Skeletal muscle tissue (tissue), 4 donors: Measurements from ENCODE around the gene OASL. TPM values are rescaled to one million over a fixed set of nuclear protein-coding genes. Genes with fewer than 3 reads are reported as not detected.

ENCODE experiments used
- H3K27ac ChIP-seq: one replicate; pipeline ENCODE4 v1.7.0; 2013; ENCODE audit warnings: mild to moderate bottlenecking, low read depth, low read length, inconsistent platforms
- H3K27me3 ChIP-seq, 3 donors: one replicate each; pipeline ENCODE4 v1.7.0; 2013; ENCODE audit warnings: low read length in 3 of 3; ENCODE audit not compliant: control insufficient read depth in 3 of 3, insufficient read depth in 3 of 3
- H3K36me3 ChIP-seq, 3 donors: one replicate each; pipeline ENCODE4 v1.7.0; 2013; ENCODE audit warnings: low read length in 3 of 3; ENCODE audit not compliant: control insufficient read depth in 3 of 3, insufficient read depth in 3 of 3
- H3K4me1 ChIP-seq, 3 donors: one replicate each; pipeline ENCODE4 v1.7.0; 2013; ENCODE audit warnings: low read length in 3 of 3, mild to moderate bottlenecking in 3 of 3; ENCODE audit not compliant: control insufficient read depth in 3 of 3, insufficient read depth in 3 of 3
- H3K4me3 ChIP-seq, 3 donors: one replicate each; pipeline ENCODE4 v1.7.0; 2013; ENCODE audit warnings: low read length in 3 of 3
- H3K9ac ChIP-seq, 3 donors: one replicate each; pipeline ENCODE4 v1.7.0; 2013; ENCODE audit warnings: low read length in 3 of 3, mild to moderate bottlenecking in 3 of 3, moderate library complexity in 2 of 3, low read depth in 1 of 3
- H3K9me3 ChIP-seq, 3 donors: one replicate each; pipeline ENCODE4 v1.7.0; 2013; ENCODE audit warnings: low read length in 3 of 3; ENCODE audit not compliant: control insufficient read depth in 3 of 3
- total RNA-seq: library from RNA; depleted of rRNA; stranded (reverse); fragments of >200 nt; gene quantifications from one replicate; pipeline ENCODE4 v1.2.3, GENCODE V29; 2014
- donor health status: Osteomylitis.

Gene OASL
- total RNA-seq, 1 donor from 2014 or later = not detected

- Histone ChIP-seq H3K27ac (no peak overlapping the region), H3K4me3 (no peak overlapping the region), H3K9me3 (no peaks in the 10 kb centered on the region), H3K27me3 (peaks cover 7 to 15% (median 12%) of the 10 kb centered on the region in 3 donors), H3K36me3 (no peaks in the 10 kb centered on the region), H3K9ac (no peak overlapping the region), H3K4me1 (no peaks in the 10 kb centered on the region)
These were observed 45.5 kb downstream of the OASL start for GRCh38 chr12:120993496-120993895.

GRCh38 chr12:120992989-120993388 is 46.1 kb downstream of the OASL start:
- H3K27me3 ChIP-seq = peaks cover 5 to 12% (median 8%) of the 10 kb centered on the region in 3 donors
- no peak overlapping the region for H3K4me3 ChIP-seq
- H3K4me1 ChIP-seq = no peaks in the 10 kb centered on the region
- H3K27ac ChIP-seq = no peak overlapping the region
- H3K36me3 ChIP-seq = no peaks in the 10 kb centered on the region
- H3K9ac ChIP-seq = no peak overlapping the region
- H3K9me3 ChIP-seq = no peaks in the 10 kb centered on the region

GRCh38 chr12:120991965-120992364 is 47.1 kb downstream of the OASL start:
- Histone ChIP-seq H3K27ac (no peak overlapping the region), H3K27me3 (peaks cover 0 to 7% (median 1%) of the 10 kb centered on the region in 3 donors), H3K4me3 (no peak overlapping the region), H3K4me1 (no peaks in the 10 kb centered on the region), H3K36me3 (no peaks in the 10 kb centered on the region), H3K9ac (no peak overlapping the region), H3K9me3 (no peaks in the 10 kb centered on the region)

- H3K4me3 ChIP-seq = no peak overlapping the region
- H3K9ac ChIP-seq = no peak overlapping the region
- H3K27ac ChIP-seq = no peak overlapping the region
- peaks cover 0 to 3% (median 0%) of the 10 kb centered on the region in 3 donors for H3K27me3 ChIP-seq
- H3K4me1 ChIP-seq = no peaks in the 10 kb centered on the region
- H3K9me3 ChIP-seq = no peaks in the 10 kb centered on the region
- no peaks in the 10 kb centered on the region for H3K36me3 ChIP-seq
These were observed 48.5 kb downstream of the OASL start for GRCh38 chr12:120990487-120991055.

GRCh38 chr12:120989687-120990086 is 49.4 kb downstream of the OASL start:
- Histone ChIP-seq H3K27me3 (peaks cover 0 to 3% (median 0%) of the 10 kb centered on the region in 3 donors), H3K9me3 (no peaks in the 10 kb centered on the region), H3K27ac (no peak overlapping the region), H3K4me3 (no peak overlapping the region), H3K36me3 (no peaks in the 10 kb centered on the region), H3K9ac (no peak overlapping the region), H3K4me1 (no peaks in the 10 kb centered on the region)

- no peaks in the 10 kb centered on the region for H3K9me3 ChIP-seq
These were observed 50.4 kb downstream of the OASL start for GRCh38 chr12:120988658-120989057.

GRCh38 chr12:120988234-120988633 is 50.8 kb downstream of the OASL start:
- Histone ChIP-seq H3K9ac (no peak overlapping the region), H3K36me3 (no peaks in the 10 kb centered on the region), H3K9me3 (no peaks in the 10 kb centered on the region), H3K4me1 (no peaks in the 10 kb centered on the region), H3K4me3 (no peak overlapping the region), H3K27ac (no peak overlapping the region), H3K27me3 (no peaks in the 10 kb centered on the region)

More at GRCh38 chr12:120988658-120989057, 50.4 kb downstream of the OASL start:
- Histone ChIP-seq H3K9ac (no peak overlapping the region), H3K4me1 (no peaks in the 10 kb centered on the region), H3K36me3 (no peaks in the 10 kb centered on the region), H3K27ac (no peak overlapping the region), H3K4me3 (no peak overlapping the region), H3K27me3 (no peaks in the 10 kb centered on the region)

GRCh38 chr12:120984351-120984898 is 54.6 kb downstream of the OASL start:
- no peak overlapping the region for H3K4me3 ChIP-seq
- H3K27ac ChIP-seq = no peak overlapping the region
- H3K9me3 ChIP-seq = no peaks in the 10 kb centered on the region
- H3K36me3 ChIP-seq = no peaks in the 10 kb centered on the region
- H3K4me1 ChIP-seq = no peaks in the 10 kb centered on the region
- H3K27me3 ChIP-seq = no peaks in the 10 kb centered on the region
- no peak overlapping the region for H3K9ac ChIP-seq

GRCh38 chr12:120983759-120984158 is 55.3 kb downstream of the OASL start:
- H3K4me3 ChIP-seq = no peak overlapping the region
- H3K27me3 ChIP-seq = no peaks in the 10 kb centered on the region
- no peaks in the 10 kb centered on the region for H3K9me3 ChIP-seq
- no peak overlapping the region for H3K9ac ChIP-seq
- no peaks in the 10 kb centered on the region for H3K36me3 ChIP-seq
- no peaks in the 10 kb centered on the region for H3K4me1 ChIP-seq
- no peak overlapping the region for H3K27ac ChIP-seq

GRCh38 chr12:120982659-120983058 is 56.4 kb downstream of the OASL start:
- no peaks in the 10 kb centered on the region for H3K36me3 ChIP-seq
- no peaks in the 10 kb centered on the region for H3K4me1 ChIP-seq
- no peak overlapping the region for H3K27ac ChIP-seq
- no peak overlapping the region for H3K4me3 ChIP-seq
- no peak overlapping the region for H3K9ac ChIP-seq
- no peaks in the 10 kb centered on the region for H3K9me3 ChIP-seq
- no peaks in the 10 kb centered on the region for H3K27me3 ChIP-seq
